Esophagus muscularis mucosa (tissue), 3 donors: ENCODE measurements around the gene SRSF3.

ENCODE experiments used
- EP300 ChIP-seq: sonication (generic); formaldehyde crosslinking; IDR thresholded peaks from one replicate; pipeline ENCODE4 v1.6.1; 2017; ENCODE audit warnings: antibody characterized with exemption
- TF ChIP-seq, protein P1 (sequence below), 3 experiments: fragments of 200-600 bp in 2 of 3; fragments of 450-650 bp in 1 of 3; sonication (generic) in 2 of 3; IDR thresholded peaks; one replicate each; pipeline ENCODE4 v1.5.1; 2017 to 2019; ENCODE audit warnings: antibody characterized with exemption in 3 of 3, mild to moderate bottlenecking in 2 of 3, moderate library complexity in 1 of 3

DNA sequence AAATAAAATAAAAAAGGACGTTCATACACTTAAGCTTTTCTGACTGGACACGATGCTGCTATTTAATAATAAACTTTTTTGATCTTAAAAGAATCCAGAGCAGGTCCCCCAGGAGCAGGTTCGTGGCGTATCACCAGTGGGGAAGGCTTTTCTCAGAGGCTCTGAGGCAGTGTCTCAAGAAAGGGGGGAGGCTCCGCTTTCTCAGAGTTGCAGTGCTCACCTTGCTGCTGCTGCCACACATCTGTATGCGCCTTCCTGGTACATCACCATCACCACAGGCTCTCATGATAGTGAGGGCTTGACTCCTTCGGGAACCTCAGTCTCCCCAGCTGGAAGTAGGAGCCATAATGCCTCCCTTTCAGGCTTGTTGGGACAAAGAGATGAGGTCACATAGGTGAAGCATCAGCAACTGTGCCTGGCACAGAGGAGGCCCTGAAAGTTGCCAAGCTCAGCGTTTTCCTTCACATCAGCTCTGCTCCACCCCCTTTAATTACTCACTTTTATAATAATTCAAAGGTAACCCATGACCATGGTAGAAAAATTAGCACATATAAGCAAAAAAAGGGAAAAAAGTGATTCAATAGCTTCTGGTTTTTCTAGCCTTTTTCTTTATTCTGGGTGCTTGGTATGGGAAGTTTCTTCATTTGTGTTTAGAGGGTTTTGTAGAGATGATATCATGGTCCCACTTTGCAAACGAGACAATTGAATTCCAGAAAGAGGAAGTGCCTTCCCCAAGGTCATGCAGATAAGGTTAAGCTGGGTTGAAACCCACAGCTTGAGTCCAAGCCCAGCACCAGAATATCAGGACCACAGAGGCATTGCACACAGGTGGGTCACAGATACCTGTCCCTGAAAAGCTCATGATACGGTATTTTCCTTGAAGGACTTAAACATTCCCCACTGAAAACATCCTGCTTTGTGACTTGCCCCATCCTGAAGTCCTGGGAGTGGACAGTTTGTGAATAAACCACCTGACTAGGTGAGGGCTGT, 24.5 kb downstream of the SRSF3 start:
- TF ChIP-seq, protein P1, sequence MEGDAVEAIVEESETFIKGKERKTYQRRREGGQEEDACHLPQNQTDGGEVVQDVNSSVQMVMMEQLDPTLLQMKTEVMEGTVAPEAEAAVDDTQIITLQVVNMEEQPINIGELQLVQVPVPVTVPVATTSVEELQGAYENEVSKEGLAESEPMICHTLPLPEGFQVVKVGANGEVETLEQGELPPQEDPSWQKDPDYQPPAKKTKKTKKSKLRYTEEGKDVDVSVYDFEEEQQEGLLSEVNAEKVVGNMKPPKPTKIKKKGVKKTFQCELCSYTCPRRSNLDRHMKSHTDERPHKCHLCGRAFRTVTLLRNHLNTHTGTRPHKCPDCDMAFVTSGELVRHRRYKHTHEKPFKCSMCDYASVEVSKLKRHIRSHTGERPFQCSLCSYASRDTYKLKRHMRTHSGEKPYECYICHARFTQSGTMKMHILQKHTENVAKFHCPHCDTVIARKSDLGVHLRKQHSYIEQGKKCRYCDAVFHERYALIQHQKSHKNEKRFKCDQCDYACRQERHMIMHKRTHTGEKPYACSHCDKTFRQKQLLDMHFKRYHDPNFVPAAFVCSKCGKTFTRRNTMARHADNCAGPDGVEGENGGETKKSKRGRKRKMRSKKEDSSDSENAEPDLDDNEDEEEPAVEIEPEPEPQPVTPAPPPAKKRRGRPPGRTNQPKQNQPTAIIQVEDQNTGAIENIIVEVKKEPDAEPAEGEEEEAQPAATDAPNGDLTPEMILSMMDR (IDR thresholded peaks at IDR 0.05) = no peak
- no peak for TF ChIP-seq EP300
